Choroid plexus epithelial cell (primary cell): Measurements from ENCODE around the gene SLC25A6.

Experiments
- DNase-seq: peaks from one replicate; pipeline ENCODE4 v3.0.0-alpha.2; 2010; ENCODE audit warnings: low read depth
- H3K4me3 ChIP-seq: 2 replicates; pipeline ENCODE4 v1.5.1; 2011; ENCODE audit warnings: low read depth, mild to moderate bottlenecking, control low read depth, low read length, moderate library complexity
- TF ChIP-seq, protein P1 (sequence below): conservative IDR thresholded peaks from 2 replicates; pipeline ENCODE4 v1.5.1; 2011; ENCODE audit warnings: low read depth, mild to moderate bottlenecking, control low read depth, inconsistent platforms, low read length, moderate library complexity

The SLC25A6 gene

DNA sequence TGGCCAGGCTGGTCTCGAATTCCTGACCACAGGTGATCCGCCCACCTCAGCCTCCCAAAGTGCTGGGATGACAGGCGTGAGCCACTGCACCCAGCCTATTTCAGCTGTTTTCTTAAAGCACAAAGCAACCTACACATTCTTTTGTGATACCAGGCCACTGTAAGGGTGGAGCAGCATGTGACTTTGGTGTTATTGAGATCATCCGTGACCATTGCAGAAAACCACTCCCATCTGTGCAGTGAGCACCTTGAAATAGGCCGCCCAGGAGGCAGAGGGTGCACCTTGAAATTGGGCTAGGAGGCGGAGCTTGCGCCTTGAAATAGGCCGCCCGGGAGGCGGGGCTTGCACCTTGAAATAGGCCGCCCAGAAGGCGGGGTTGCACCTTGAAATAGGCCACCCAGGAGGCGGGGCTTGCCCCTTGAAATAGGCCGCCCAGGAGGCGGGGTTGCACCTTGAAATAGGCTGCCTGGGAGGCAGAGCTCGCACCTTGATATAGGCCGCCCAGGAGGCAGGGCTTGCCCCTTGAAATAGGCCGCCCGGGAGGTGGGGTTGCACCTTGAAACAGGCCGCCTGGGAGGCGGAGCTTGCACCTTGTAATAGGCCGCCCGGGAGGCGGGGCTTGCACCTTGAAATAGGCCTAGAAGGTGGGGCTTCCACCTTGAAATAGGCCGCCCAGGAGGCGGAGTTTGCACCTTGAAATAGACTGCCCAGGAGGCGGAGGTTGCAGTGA is 9.0 kb upstream of the SLC25A6 start:
- no peak overlapping the region for H3K4me3 ChIP-seq
- no peak for DNase-seq
- TF ChIP-seq, protein P1, sequence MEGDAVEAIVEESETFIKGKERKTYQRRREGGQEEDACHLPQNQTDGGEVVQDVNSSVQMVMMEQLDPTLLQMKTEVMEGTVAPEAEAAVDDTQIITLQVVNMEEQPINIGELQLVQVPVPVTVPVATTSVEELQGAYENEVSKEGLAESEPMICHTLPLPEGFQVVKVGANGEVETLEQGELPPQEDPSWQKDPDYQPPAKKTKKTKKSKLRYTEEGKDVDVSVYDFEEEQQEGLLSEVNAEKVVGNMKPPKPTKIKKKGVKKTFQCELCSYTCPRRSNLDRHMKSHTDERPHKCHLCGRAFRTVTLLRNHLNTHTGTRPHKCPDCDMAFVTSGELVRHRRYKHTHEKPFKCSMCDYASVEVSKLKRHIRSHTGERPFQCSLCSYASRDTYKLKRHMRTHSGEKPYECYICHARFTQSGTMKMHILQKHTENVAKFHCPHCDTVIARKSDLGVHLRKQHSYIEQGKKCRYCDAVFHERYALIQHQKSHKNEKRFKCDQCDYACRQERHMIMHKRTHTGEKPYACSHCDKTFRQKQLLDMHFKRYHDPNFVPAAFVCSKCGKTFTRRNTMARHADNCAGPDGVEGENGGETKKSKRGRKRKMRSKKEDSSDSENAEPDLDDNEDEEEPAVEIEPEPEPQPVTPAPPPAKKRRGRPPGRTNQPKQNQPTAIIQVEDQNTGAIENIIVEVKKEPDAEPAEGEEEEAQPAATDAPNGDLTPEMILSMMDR: no peak

DNA sequence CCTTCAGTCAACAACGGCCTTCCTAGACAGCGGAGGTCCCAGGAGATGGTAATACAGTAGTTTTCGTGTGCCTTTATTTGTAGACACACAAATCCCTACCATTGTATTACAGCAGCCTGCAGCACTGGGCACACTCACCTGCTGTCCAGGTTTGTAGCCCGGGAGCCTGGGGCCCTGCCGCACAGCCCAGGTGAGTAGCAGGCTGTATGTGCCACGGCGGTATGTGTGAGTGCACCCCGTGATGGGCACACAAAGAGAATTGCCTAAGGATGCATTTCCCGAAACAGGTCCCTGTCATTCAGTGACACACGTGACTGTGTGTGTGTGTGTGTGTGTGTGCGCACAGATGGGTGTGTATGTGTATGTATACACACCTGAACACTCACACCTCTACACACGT is 8.1 kb upstream of the SLC25A6 start:
- TF ChIP-seq, protein P1: no peak
- DNase-seq: no peak
- H3K4me3 ChIP-seq: no peak overlapping the region

DNA sequence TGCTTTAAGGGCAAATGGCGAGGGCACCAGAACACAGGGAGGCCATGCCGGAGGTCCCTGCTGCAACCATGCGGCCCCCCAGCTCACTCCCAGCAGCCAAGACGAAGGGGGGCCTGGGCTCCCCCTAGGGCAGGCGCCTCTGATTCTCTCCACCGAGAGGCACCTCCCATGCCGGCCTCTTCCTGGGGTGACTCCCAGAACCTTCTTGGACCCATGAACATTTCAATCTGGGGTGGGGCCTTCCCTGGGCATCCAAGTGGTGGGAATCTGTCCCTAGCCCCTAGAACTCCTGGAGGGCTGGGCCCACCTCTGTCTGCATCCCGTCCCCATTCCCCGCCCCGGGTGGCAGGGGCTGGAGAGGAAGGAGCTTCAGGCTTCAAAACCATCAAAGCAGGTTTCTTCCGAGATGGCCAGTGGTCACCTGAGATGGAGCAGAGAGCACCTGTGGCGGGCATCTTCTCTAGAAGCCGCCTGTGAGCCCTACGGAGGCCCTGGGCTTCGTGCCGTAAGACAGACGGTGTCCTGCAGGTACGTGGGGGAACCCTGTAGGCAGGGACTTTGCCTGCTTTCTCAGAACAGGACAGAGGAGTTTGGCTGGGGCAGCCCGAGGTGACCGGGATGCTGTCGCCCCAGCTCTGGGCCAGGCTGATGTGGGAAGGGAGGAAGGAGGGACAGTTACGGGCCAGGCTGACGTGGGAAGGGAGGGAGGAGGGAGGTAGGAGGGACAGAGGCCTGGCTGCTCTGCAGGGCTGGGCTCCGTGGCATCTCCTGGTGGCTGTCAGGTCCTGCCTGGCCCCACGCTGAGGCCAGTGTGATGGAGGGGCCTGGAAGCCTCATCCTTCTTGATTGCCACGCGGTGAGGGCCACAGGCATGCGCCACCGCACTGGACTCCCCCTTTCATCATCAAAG is 6.8 kb upstream of the SLC25A6 start:
- no peak overlapping the region for H3K4me3 ChIP-seq
- no peak for DNase-seq
- TF ChIP-seq, protein P1: no peak

DNA sequence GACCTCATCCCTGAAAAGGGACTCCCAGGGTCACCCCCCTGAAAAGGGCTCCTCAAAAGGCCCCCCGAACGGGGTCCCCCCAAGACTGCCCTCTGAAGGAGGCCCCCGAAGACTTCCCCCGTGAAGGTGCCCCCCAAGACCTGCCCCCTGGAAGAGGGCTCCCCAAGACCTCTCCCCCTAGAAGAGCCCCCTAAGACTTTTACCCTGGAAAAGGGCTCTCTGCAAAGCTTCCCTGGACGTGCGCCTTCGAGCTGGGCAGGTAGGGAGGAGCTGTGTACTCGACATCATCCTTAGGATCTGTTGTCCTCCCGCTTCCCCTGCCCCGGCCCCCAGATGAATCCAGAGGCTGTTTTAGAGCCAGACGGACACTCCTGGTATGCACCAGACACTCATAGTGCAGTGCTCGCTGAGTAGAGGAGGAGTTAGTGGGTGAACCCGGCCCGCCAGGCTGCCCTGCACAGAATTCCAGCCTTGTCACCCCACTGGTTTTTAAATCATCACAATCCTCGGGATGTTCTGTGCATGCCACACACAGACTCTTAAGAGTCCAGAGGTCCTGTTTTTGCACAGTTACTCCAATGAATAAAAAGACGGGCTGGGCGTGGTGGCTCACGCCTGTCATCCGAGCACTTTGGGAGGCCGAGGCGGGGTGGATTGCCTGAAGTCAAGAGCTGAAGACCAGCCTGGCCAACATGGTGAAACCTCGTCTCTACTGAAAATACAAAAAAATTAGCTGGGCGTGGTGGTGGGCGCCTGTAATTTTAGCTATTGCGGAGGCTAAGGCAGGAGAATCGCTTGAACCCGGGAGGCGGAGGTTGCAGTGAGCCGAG is 5.7 kb upstream of the SLC25A6 start:
- DNase-seq: no peak
- TF ChIP-seq, protein P1: no peak
- H3K4me3 ChIP-seq: no peak overlapping the region

DNA sequence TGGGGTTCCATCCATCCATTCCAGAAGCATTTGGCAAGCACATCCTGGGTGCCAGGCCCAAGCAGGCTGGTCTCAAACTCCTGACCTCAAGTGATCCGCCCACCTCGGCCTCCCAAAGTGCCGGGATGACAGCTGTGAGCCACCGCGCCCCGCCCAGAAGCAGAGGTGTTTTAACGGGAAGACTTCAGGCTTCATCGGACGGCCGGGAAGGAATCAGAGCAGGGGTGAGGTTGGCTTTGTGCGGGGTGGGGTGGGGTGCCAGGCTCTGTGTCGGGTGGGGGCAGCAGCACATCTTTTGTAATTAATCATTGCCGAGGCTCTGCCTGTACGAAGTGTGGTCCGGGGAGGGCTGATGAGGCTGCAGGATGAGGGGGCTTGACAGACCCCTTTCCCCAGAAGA is 5.1 kb upstream of the SLC25A6 start:
- TF ChIP-seq, protein P1: no peak
- DNase-seq: no peak
- no peak overlapping the region for H3K4me3 ChIP-seq

DNA sequence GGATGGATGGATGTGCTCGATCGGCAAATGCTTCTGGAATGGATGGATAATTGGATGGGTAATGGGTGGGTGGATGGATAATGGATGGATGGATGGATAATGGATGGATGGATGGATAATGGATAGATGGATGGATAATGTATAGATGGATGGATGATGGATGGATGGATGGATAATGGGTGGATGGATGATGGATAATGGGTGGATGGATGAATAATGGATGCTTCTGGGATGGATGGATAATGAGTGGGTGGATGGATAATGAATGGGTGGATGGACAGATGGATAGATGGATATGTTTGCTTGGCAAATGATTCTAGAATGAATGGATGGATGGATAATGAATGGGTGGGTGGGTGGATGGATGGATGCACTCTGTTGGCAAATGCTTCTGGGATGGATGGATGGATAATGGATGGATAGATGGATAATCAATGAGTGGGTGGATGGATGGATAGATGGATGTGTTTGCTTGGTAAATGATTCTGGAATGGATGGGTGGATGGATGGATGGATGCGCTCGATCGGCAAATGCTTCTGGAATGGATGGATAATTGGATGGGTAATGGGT is 3.8 kb upstream of the SLC25A6 start:
- TF ChIP-seq, protein P1: no peak
- no peak overlapping the region for H3K4me3 ChIP-seq
- DNase-seq: no peak
